MM.1S (cell line): ENCODE results near the gene CIROP.
A peak's percentile ranks its signal among the peaks of the same experiment; 100 is the strongest.

Experiments used
- CTCF ChIP-seq: fragments of 300-600 bp; sonication (generic); IDR thresholded peaks from 2 replicates; pipeline ENCODE4 v1.5.1; 2016; ENCODE audit warnings: antibody characterized with exemption, low read length, mixed read lengths
- EZH2 ChIP-seq: fragments of 300-600 bp; sonication (generic); optimal IDR thresholded peaks from 2 replicates; pipeline ENCODE3; 2017; ENCODE audit warnings: low read depth, mild to moderate bottlenecking, antibody characterized with exemption, low read length, mixed read lengths
- EZH2phosphoT487 ChIP-seq: fragments of 300-600 bp; sonication (generic); IDR thresholded peaks from 2 replicates; pipeline ENCODE4 v1.6.1; 2018; ENCODE audit warnings: antibody characterized with exemption, low read length

GRCh38 chr14:23068789-23069412 lies 35.9 kb downstream of the CIROP start:
- TF ChIP-seq EZH2 (no peak), CTCF (peak; percentile 88), EZH2phosphoT487 (no peak)
